Skin epidermis (tissue), 12 donors: ENCODE results near the gene ABI2.
"Not testable (repeated sequence)": the region's sequence is repeated elsewhere in the genome, so short reads cannot be mapped to it uniquely, and the experiment has no call there.

Experiments used
- H3K27ac ChIP-seq, 21 experiments: fragments of 200-600 bp; sonication (generic) in 11 of 21; one replicate each; pipeline ENCODE4 v1.5.0; 2020; ENCODE audit warnings: mild to moderate bottlenecking in 3 of 21, inconsistent platforms in 2 of 21, moderate library complexity in 2 of 21
- H3K4me3 ChIP-seq, 7 experiments: fragments of 200-600 bp; sonication (generic) in 2 of 7; one replicate each; pipeline ENCODE4 v1.5.0; 2020; ENCODE audit warnings: inconsistent platforms in 2 of 7, mild to moderate bottlenecking in 2 of 7, moderate library complexity in 1 of 7

Gene ABI2

DNA sequence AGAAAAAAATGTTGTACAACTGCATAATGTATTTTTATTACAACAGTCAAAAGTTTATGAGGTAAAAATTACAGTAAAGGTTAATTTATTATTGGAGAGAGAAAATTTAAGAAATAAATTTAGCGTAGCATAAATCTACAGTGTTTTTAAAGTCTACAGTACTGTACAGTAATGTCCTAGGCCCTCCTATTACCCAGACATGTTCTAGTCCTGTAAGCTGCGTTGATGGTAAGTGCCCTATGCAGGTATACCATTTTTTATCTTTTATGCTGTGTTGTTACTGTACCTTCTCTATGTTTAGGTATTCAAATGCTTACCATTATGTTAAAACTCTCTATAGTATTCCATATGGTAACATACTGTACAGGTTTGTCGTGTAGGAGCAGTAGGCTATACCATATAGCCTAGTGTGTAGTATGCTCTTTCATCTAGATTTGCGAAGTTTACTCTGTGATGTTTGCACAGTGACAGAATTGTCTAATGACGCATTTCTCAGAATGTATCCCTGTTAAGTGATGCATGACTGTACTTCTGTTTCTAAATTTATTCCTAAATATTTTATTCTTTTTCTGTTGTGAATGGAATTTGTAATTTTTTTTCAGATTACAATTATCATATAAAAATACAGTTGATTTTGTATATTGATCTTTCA, 24.5 kb downstream of the ABI2 start:
- Histone ChIP-seq H3K27ac (no peak overlapping the region), H3K4me3 (no peak overlapping the region)

- H3K27ac ChIP-seq, result no peak overlapping the region
- H3K4me3 ChIP-seq, result no peak overlapping the region
Observed at GRCh38 chr2:203354966-203355365, 26.8 kb downstream of the ABI2 start.

DNA sequence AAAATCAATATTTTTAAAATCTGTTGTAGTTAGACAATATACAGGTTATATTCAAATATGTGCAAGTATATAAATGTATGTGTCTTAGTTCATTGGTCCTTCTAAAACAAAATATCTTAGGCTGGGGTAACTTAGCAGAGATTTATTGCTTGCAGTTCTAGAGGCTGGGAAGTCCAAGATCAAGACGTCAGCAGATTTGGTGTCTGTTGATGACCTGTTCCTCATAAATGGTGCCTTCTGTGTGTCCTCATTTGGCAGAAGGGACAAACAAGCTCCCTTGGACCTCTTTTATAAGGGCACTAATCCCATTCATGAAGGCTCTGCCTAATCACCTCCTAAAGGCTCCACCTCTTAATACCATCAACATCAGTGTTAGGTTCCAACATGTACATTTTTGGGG, 31.3 kb downstream of the ABI2 start:
- Histone ChIP-seq H3K27ac (no peak overlapping the region), H3K4me3 (no peak overlapping the region)

GRCh38 chr2:203360833-203361430, 32.7 kb downstream of the ABI2 start:
- no peak overlapping the region for H3K27ac ChIP-seq
- no peak overlapping the region for H3K4me3 ChIP-seq

GRCh38 chr2:203361495-203361894, 33.3 kb downstream of the ABI2 start:
- Histone ChIP-seq H3K4me3 (no peak overlapping the region), H3K27ac (no peak overlapping the region)

DNA sequence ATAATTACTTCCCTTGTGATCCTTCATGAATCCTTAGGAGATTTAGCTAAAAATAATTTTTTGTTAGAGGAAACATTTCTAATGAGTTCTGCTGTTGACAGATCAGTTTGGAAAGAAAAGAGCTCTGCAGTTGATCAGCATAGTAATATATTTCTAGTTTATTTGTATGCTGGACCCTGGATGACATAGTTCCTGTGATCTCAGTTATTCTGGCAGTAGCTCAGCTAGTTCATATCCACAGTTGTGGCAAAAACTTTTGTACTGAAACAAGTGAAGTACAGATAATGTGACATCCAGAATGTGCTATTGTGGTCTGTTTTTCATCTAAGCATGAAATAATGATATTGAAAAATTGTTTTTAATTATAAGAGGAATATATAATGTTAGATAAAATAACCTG, 33.7 kb downstream of the ABI2 start:
- Histone ChIP-seq H3K27ac (no peak overlapping the region), H3K4me3 (no peak overlapping the region)

DNA sequence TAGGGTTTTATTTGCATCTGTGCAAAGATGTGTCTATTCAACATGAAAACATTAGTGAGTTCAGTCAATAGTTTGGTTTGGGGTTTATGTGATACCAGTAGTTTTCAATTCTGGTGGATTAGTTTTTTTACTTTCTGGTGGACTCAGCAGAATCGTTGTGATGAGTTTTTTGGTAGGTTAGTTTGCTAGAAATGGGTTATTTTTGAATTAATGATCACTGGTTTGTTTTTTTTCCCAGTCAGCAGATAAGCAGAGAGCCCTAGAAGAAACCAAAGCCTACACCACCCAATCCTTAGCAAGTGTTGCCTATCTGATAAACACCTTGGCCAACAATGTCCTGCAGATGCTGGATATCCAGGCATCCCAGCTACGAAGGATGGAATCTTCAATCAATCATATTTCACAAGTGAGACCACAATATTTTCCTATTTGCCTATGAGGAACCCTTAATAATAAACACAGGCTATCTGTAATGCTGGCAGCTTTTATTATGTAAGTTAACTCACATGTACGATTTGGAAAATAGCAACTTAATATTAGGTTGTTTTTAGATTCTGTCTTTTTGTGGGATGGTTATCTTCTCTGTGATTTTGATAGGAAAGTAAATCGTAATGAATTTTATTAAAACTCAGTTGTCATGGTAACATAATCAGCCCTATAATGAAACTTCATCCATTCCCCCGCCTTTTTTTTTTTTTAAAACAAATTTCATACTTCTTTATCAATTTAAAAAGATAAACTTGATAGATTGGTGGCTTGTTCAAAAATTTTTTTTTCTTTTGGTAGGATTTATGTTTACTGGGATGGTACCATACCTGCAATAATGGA, 38.7 kb downstream of the ABI2 start:
- H3K27ac ChIP-seq, result no peak overlapping the region
- no peak overlapping the region for H3K4me3 ChIP-seq

GRCh38 chr2:203372706-203373105, 44.5 kb downstream of the ABI2 start:
- not testable (repeated sequence) for H3K27ac ChIP-seq, H3K4me3 ChIP-seq

GRCh38 chr2:203376173-203376572, 48.0 kb downstream of the ABI2 start:
- no peak overlapping the region for H3K27ac ChIP-seq
- no peak overlapping the region for H3K4me3 ChIP-seq

- Histone ChIP-seq H3K27ac (no peak overlapping the region), H3K4me3 (no peak overlapping the region)
Observed at GRCh38 chr2:203379156-203379555, 51.0 kb downstream of the ABI2 start.

- H3K4me3 ChIP-seq, result no peak overlapping the region
- no peak overlapping the region for H3K27ac ChIP-seq
Observed at GRCh38 chr2:203383038-203383437, 54.8 kb downstream of the ABI2 start.

- not testable (repeated sequence) for H3K4me3 ChIP-seq
Observed at GRCh38 chr2:203388153-203388552, 60.0 kb downstream of the ABI2 start.

GRCh38 chr2:203394519-203395227, 66.5 kb downstream of the ABI2 start:
- Histone ChIP-seq H3K4me3 (no peak overlapping the region), H3K27ac (no peak overlapping the region)

More at GRCh38 chr2:203388153-203388552, 60.0 kb downstream of the ABI2 start:
- not testable (repeated sequence) for H3K27ac ChIP-seq

DNA sequence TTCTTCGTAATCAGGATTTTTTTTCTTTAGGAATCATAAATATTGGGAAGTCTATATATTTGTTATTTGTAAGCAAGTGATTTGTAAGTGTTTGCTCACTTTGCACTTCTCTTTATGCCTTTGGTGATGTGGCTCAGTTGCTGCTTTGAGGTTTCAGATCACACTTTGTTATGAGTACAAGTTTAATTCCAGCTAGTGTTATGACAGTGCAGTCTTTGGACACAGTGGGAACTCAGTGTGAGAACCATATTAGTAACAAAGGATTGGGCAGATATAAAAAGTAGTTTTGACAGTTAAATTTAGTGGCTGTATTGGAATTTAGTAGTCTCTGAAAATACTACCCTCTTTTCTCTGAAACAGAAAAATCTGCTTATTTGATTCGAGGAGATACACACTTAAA, 67.7 kb downstream of the ABI2 start:
- H3K4me3 ChIP-seq, result no peak overlapping the region
- H3K27ac ChIP-seq, result no peak overlapping the region

GRCh38 chr2:203396667-203397066, 68.5 kb downstream of the ABI2 start:
- no peak overlapping the region for H3K4me3 ChIP-seq
- H3K27ac ChIP-seq, result no peak overlapping the region

- Histone ChIP-seq H3K4me3 (no peak overlapping the region), H3K27ac (no peak overlapping the region)
Observed at GRCh38 chr2:203399031-203399430, 70.8 kb downstream of the ABI2 start.

GRCh38 chr2:203400805-203401585, 72.8 kb downstream of the ABI2 start:
- no peak overlapping the region for H3K27ac ChIP-seq
- no peak overlapping the region for H3K4me3 ChIP-seq

DNA sequence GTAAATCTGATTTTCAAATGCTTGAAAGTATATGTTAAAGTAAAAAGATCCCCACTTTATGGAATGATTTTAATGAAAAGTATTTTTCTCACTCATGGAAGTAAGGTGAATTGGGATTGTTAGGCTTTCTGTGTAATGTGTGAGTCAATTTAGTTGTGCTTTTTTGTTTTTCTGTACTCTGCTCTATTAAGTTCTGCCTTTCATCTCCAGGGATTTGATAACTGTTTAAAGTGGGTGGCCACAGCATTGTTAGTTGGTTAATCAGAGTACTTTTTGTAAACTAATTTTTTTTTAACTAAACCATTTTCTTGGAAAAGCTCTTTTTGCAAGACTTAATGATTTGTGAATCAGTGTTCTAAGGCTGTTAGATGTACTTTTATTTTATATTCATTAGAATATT, 76.8 kb downstream of the ABI2 start:
- Histone ChIP-seq H3K27ac (no peak overlapping the region), H3K4me3 (no peak overlapping the region)

GRCh38 chr2:203407496-203407895, 79.3 kb downstream of the ABI2 start:
- no peak overlapping the region for H3K27ac ChIP-seq

More at GRCh38 chr2:203407496-203407895, 79.3 kb downstream of the ABI2 start:
- no peak overlapping the region for H3K4me3 ChIP-seq
